ENCODE data around the gene CDKL2.
"Not testable (repeated sequence)": the region's sequence is repeated elsewhere in the genome, so short reads cannot be mapped to it uniquely, and the experiment has no call there.

Gene CDKL2

GRCh38 chr4:75537308-75537707 lies 93.0 kb downstream of the CDKL2 start:
- WGBS (ENCODE audit: insufficient coverage, insufficient read length), result no CpG with 5 or more reads among the region's 6 CpGs
- H3K9me3 ChIP-seq (ENCODE audit: control insufficient read depth, insufficient read depth, low read length); H3K4me3 ChIP-seq (ENCODE audit: low read length); H3K36me3 ChIP-seq (ENCODE audit: control insufficient read depth, insufficient read depth, low read length); H3K27me3 ChIP-seq (ENCODE audit: control insufficient read depth, insufficient read depth, low read length); DNase-seq (ENCODE audit: low read depth, low spot score); H3K27ac ChIP-seq (ENCODE audit: low read length); H3K4me1 ChIP-seq (ENCODE audit: control insufficient read depth, insufficient read depth, low read length): not testable (repeated sequence)

- H3K27ac ChIP-seq (ENCODE audit: low read length); H3K36me3 ChIP-seq (ENCODE audit: control insufficient read depth, insufficient read depth, low read length); H3K9me3 ChIP-seq (ENCODE audit: control insufficient read depth, insufficient read depth, low read length); H3K4me1 ChIP-seq (ENCODE audit: control insufficient read depth, insufficient read depth, low read length); H3K4me3 ChIP-seq (ENCODE audit: low read length); H3K27me3 ChIP-seq (ENCODE audit: control insufficient read depth, insufficient read depth, low read length); DNase-seq (ENCODE audit: low read depth, low spot score): not testable (repeated sequence)
These were observed 96.4 kb downstream of the CDKL2 start for GRCh38 chr4:75533926-75534325.

GRCh38 chr4:75533339-75533887 lies 96.9 kb downstream of the CDKL2 start:
- not testable (repeated sequence) for H3K27me3 ChIP-seq (ENCODE audit: control insufficient read depth, insufficient read depth, low read length); H3K4me1 ChIP-seq (ENCODE audit: control insufficient read depth, insufficient read depth, low read length); H3K9me3 ChIP-seq (ENCODE audit: control insufficient read depth, insufficient read depth, low read length); H3K36me3 ChIP-seq (ENCODE audit: control insufficient read depth, insufficient read depth, low read length); DNase-seq (ENCODE audit: low read depth, low spot score); H3K4me3 ChIP-seq (ENCODE audit: low read length); H3K27ac ChIP-seq (ENCODE audit: low read length)
- whole genome bisulfite sequencing (ENCODE audit: insufficient coverage, insufficient read length), result no CpG with 5 or more reads among the region's 4 CpGs

- H3K36me3 ChIP-seq (ENCODE audit: control insufficient read depth, insufficient read depth, low read length); H3K4me3 ChIP-seq (ENCODE audit: low read length): not testable (repeated sequence)
- WGBS (ENCODE audit: insufficient coverage, insufficient read length), result no CpG with 5 or more reads among the region's 7 CpGs
These were observed 98.7 kb downstream of the CDKL2 start for GRCh38 chr4:75531536-75532143.

GRCh38 chr4:75530556-75531322 lies 99.6 kb downstream of the CDKL2 start:
- no peak for DNase-seq (ENCODE audit: low read depth, low spot score)
- no peaks in the 10 kb centered on the region for H3K4me1 ChIP-seq (ENCODE audit: control insufficient read depth, insufficient read depth, low read length)
- H3K27ac ChIP-seq (ENCODE audit: low read length), result no peak overlapping the region
- WGBS (ENCODE audit: insufficient coverage, insufficient read length), result no CpG with 5 or more reads among the region's 2 CpGs
- H3K36me3 ChIP-seq (ENCODE audit: control insufficient read depth, insufficient read depth, low read length), result peaks cover 2% of the 10 kb centered on the region; the same call in 1 of the 2 replicates
- no peak overlapping the region for H3K4me3 ChIP-seq (ENCODE audit: low read length)
- no peaks in the 10 kb centered on the region for H3K9me3 ChIP-seq (ENCODE audit: control insufficient read depth, insufficient read depth, low read length)
- no peaks in the 10 kb centered on the region for H3K27me3 ChIP-seq (ENCODE audit: control insufficient read depth, insufficient read depth, low read length)

More at GRCh38 chr4:75531536-75532143, 98.7 kb downstream of the CDKL2 start:
- DNase-seq (ENCODE audit: low read depth, low spot score); H3K27me3 ChIP-seq (ENCODE audit: control insufficient read depth, insufficient read depth, low read length); H3K4me1 ChIP-seq (ENCODE audit: control insufficient read depth, insufficient read depth, low read length); H3K9me3 ChIP-seq (ENCODE audit: control insufficient read depth, insufficient read depth, low read length); H3K27ac ChIP-seq (ENCODE audit: low read length): not testable (repeated sequence)

Data from iPS DF 6.9 (cell line).